Keratinocyte (primary cell): ENCODE results near the gene UBE2D3.

Source experiments
- CTCF ChIP-seq, 3 experiments: IDR thresholded peaks in 1 of 3; conservative IDR thresholded peaks in 1 of 3; optimal IDR thresholded peaks in 1 of 3; 2 replicates in 2 of 3; 3 replicates in 1 of 3; pipeline versions ENCODE3 to v1.5.1; 2011; ENCODE audit warnings: low read length in 3 of 3, mild to moderate bottlenecking in 3 of 3, moderate library complexity in 2 of 3, control low read depth in 1 of 3, inconsistent platforms in 1 of 3; ENCODE audit not compliant: insufficient read depth in 2 of 3; ENCODE audit errors: extremely low read depth in 1 of 3
- EZH2 ChIP-seq: IDR thresholded peaks from one replicate; pipeline ENCODE4 v1.6.1; 2012; ENCODE audit warnings: inconsistent platforms, mild to moderate bottlenecking, low read length, moderate library complexity

- TF ChIP-seq CTCF (optimal IDR thresholded peaks at IDR 0.05 in 1 of 3, IDR thresholded peaks at IDR 0.05 in 1 of 3, conservative IDR thresholded peaks at IDR 0.05 in 1 of 3; ENCODE audit: extremely low read depth in 1 of 3, insufficient read depth in 2 of 3, low read length in 3 of 3) (no peak), EZH2 (no peak)
Observed at GRCh38 chr4:102787944-102788343, 39.4 kb downstream of the UBE2D3 start.
